Right lobe of liver (tissue), 6 donors: ENCODE results near the gene CLOCK. TPM values are rescaled to one million over a fixed set of nuclear protein-coding genes. Genes with fewer than 3 reads are reported as not detected.

ENCODE experiments used
- ATAC-seq, 4 donors: fragments of 200-7000 bp; cut with Tn5 transposase; one replicate each; pipeline ENCODE4 v1.9.1; 2020; ENCODE audit warnings: mild to moderate bottlenecking in 4 of 4, moderate library complexity in 4 of 4
- DNase-seq, 3 donors: peaks; one replicate each; pipeline ENCODE4 v3.0.0-alpha.2; 2020
- H3K27ac ChIP-seq, 3 donors: fragments of 200-600 bp; one replicate each; pipeline ENCODE4 v1.8.0; 2022
- H3K27me3 ChIP-seq, 2 donors: fragments of 200-600 bp; one replicate each; pipeline ENCODE4 v1.8.0; 2022
- H3K36me3 ChIP-seq, 4 donors: fragments of 200-600 bp; sonication (generic) in 1 of 4; one replicate each; pipeline versions ENCODE4 v1.5.1 to v1.8.0; 2017 to 2022; ENCODE audit warnings: control low read depth in 1 of 4
- H3K4me1 ChIP-seq, 4 donors: fragments of 200-600 bp; sonication (generic) in 1 of 4; one replicate each; pipeline versions ENCODE4 v1.5.1 to v1.8.0; 2017 to 2022; ENCODE audit warnings: control low read depth in 1 of 4
- H3K4me3 ChIP-seq, 3 donors: fragments of 200-600 bp; one replicate each; pipeline ENCODE4 v1.8.0; 2022
- H3K9me3 ChIP-seq, 4 donors: fragments of 200-600 bp; sonication (generic) in 1 of 4; one replicate each; pipeline versions ENCODE4 v1.5.1 to v1.8.0; 2017 to 2022; ENCODE audit warnings: control low read depth in 1 of 4
- CTCF ChIP-seq, 4 donors: fragments of 200-600 bp in 3 of 4; fragments of 450-650 bp in 1 of 4; IDR thresholded peaks; one replicate each; pipeline versions ENCODE4 v1.5.1 to v1.8.0; 2016 to 2022; ENCODE audit warnings: antibody characterized with exemption in 4 of 4, mild to moderate bottlenecking in 2 of 4
- POLR2A ChIP-seq: fragments of 450-650 bp; IDR thresholded peaks from one replicate; pipeline ENCODE4 v1.6.1; 2017; ENCODE audit warnings: antibody characterized with exemption, mild to moderate bottlenecking
- WGBS: methylation state at CpG from one replicate; pipeline ENCODE4 v1.1.6; 2018; ENCODE audit warnings: low coverage, low lambda C conversion rate; ENCODE audit not compliant: insufficient coverage; ENCODE audit errors: missing lambda C conversion rate; 5-methylcytosine and 5-hydroxymethylcytosine counted together
- intact Hi-C, 2 donors: fragments of 100-400 bp; cut with DNase I; formaldehyde crosslinking; loops; one replicate each; pipeline versions ENCODE4 v1.11.2 to v1.14.1; 2022
- total RNA-seq, 6 experiments: library from RNA; depleted of rRNA in 2 of 6; stranded (reverse); fragments of >200 nt in 2 of 6; fragmentation: NEBNext Ultra II Directional in 3 of 6; extraction: Animal tissue kit (Norgen Biotek cat#: 25700) in 3 of 6; gene quantifications; one replicate each; pipeline versions ENCODE4 v1.1.0 to v1.2.4, GENCODE V29; 2016 to 2023
- donor health status: DM: no; HTN: yes; CAD: no.
- donor health status: DM: no; HTN: no; CAD: no.
- donor health status: DM: no; HTN: no; CAD: no.
- donor health status: DM: no; HTN: yes; CAD: no.
- donor health status: DM: no; HTN: yes; CAD: no.

CLOCK gene
- total RNA-seq, 6 experiments from 2014 or later: 11.1 to 17.3 (median 12.9) TPM

DNA sequence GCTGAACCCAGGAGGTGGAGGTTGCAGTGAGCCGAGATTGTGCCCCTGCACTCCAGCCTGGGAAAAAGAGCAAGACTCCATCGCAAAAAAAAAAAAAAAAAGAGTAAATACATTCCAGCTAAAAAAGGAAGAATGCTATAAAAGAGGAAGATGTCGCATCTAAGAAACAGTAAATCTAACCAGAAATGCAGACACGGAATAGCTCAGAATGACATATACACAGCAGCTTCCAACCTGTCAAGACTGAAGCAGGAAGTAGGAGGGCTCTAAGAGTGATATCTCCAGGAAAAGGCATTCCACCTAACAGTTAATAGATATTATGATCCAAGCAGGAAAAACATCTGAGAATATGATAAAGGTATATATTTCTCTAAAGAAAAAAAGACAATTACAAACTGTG, 16.0 kb downstream of the CLOCK start:
- intact Hi-C loops: no loop called here

GRCh38 chr4:55530167-55530566, 16.5 kb downstream of the CLOCK start:
- H3K27me3 ChIP-seq: no peaks in the 10 kb centered on the region
- WGBS: 79% methylated on average over 4 of the region's 4 CpGs
- intact Hi-C loops: no loop called here
- ATAC-seq (no peak), DNase-seq (no peak)
- H3K27ac ChIP-seq: no peak overlapping the region
- TF ChIP-seq CTCF (IDR thresholded peaks at IDR 0.05) (no peak), POLR2A (no peak)
- H3K4me1 ChIP-seq: no peaks in the 10 kb centered on the region
- H3K4me3 ChIP-seq: no peak overlapping the region
- no peaks in the 10 kb centered on the region for H3K9me3 ChIP-seq
- H3K36me3 ChIP-seq: no peaks in the 10 kb centered on the region

More for the DNA sequence above, 16.0 kb downstream of the CLOCK start:
- H3K9me3 ChIP-seq: no peaks in the 10 kb centered on the region
- no peak for ATAC-seq
- no peaks in the 10 kb centered on the region for H3K4me1 ChIP-seq
- 67% methylated on average over 4 of the region's 4 CpGs for WGBS
- no peak overlapping the region for H3K27ac ChIP-seq
- H3K36me3 ChIP-seq: no peaks in the 10 kb centered on the region
- no peak for DNase-seq
- no peak overlapping the region for H3K4me3 ChIP-seq
- no peaks in the 10 kb centered on the region for H3K27me3 ChIP-seq
- TF ChIP-seq CTCF (IDR thresholded peaks at IDR 0.05) (no peak), POLR2A (no peak)

DNA sequence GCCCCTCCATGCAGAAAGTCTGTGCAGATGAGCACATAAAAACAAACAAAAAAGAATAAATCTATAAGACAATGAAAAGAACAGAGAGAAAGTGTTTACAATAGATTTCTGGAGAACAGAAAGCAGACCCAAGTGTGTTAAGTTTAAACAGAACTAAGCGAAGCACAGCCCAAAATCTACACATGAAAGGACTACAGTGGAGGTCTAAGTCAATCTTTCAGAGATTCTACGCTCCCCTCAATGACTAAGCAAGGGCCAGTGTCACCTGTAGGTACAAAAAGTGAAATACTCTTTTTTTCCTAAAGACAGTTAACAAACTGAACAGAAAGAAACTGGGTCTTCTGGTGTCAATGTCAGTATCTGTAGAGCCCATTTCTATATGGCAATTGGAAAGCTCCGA, 18.2 kb downstream of the CLOCK start:
- 92% methylated on average over 2 of the region's 3 CpGs for WGBS

GRCh38 chr4:55524844-55525571, 21.7 kb downstream of the CLOCK start:
- intact Hi-C loops: no loop called here
- no peaks in the 10 kb centered on the region for H3K36me3 ChIP-seq
- H3K27me3 ChIP-seq: no peaks in the 10 kb centered on the region
- TF ChIP-seq POLR2A: no peak
- no peak for TF ChIP-seq CTCF (IDR thresholded peaks at IDR 0.05)
- 94% methylated on average over 4 of the region's 4 CpGs for WGBS
- H3K27ac ChIP-seq: no peak overlapping the region
- H3K4me3 ChIP-seq: no peak overlapping the region
- H3K9me3 ChIP-seq: no peaks in the 10 kb centered on the region
- no peak for ATAC-seq
- H3K4me1 ChIP-seq: no peaks in the 10 kb centered on the region
- no peak for DNase-seq

More for the DNA sequence above, 18.2 kb downstream of the CLOCK start:
- Histone ChIP-seq H3K27ac (no peak overlapping the region), H3K27me3 (no peaks in the 10 kb centered on the region), H3K9me3 (no peaks in the 10 kb centered on the region), H3K4me1 (no peaks in the 10 kb centered on the region), H3K36me3 (no peaks in the 10 kb centered on the region), H3K4me3 (no peak overlapping the region)
- intact Hi-C loops: no loop called here
- TF ChIP-seq POLR2A: no peak
- no peak for TF ChIP-seq CTCF (IDR thresholded peaks at IDR 0.05)
- DNase-seq (no peak), ATAC-seq (no peak)
